ENCODE results near the gene H2AZ2.
"Not testable (repeated sequence)": the region's sequence is repeated elsewhere in the genome, so short reads cannot be mapped to it uniquely, and the experiment has no call there.

The H2AZ2 gene

GRCh38 chr7:44847920-44848634 lies at the start of gene H2AZ2:
Gene H2AZ2, minus strand, starts transcription at chr7:44848087. Its CDS starts 116 bp downstream, at chr7:44847971.
- peak; percentile 100 for DNase-seq

GRCh38 chr7:44897309-44897708 lies 49.4 kb upstream of the H2AZ2 start:
- peak; percentile 49 for DNase-seq

GRCh38 chr7:44894888-44895580 lies 47.1 kb upstream of the H2AZ2 start:
- no peak for DNase-seq

GRCh38 chr7:44893710-44894234 lies 45.9 kb upstream of the H2AZ2 start:
- no peak for DNase-seq

- no peak for DNase-seq
These were observed 43.9 kb upstream of the H2AZ2 start for GRCh38 chr7:44891791-44892190.

GRCh38 chr7:44891372-44891771 lies 43.5 kb upstream of the H2AZ2 start:
- no peak for DNase-seq

- no peak for DNase-seq
These were observed 41.3 kb upstream of the H2AZ2 start for GRCh38 chr7:44889086-44889781.

- no peak for DNase-seq
These were observed 39.4 kb upstream of the H2AZ2 start for GRCh38 chr7:44887293-44887692.

GRCh38 chr7:44885394-44886317 lies 37.8 kb upstream of the H2AZ2 start, which contains the start of gene PURB:
Gene PURB, minus strand, starts transcription at chr7:44885530. Its CDS starts 182 bp downstream, at chr7:44885348.
- DNase-seq, result peak; percentile 99

- peak; percentile 68 for DNase-seq
These were observed 36.9 kb upstream of the H2AZ2 start for GRCh38 chr7:44884621-44885393.

GRCh38 chr7:44883961-44884620 lies 36.2 kb upstream of the H2AZ2 start:
- DNase-seq, result no peak

GRCh38 chr7:44882899-44883298 lies 35.0 kb upstream of the H2AZ2 start:
- peak; percentile 39 for DNase-seq

GRCh38 chr7:44881610-44882009 lies 33.7 kb upstream of the H2AZ2 start:
- peak; percentile 78 for DNase-seq

GRCh38 chr7:44881066-44881600 lies 33.2 kb upstream of the H2AZ2 start:
- no peak for DNase-seq

- no peak for DNase-seq
These were observed 32.6 kb upstream of the H2AZ2 start for GRCh38 chr7:44880317-44881018.

- no peak for DNase-seq
These were observed 28.5 kb upstream of the H2AZ2 start for GRCh38 chr7:44876393-44876792.

GRCh38 chr7:44875241-44875640 lies 27.4 kb upstream of the H2AZ2 start:
- no peak for DNase-seq

GRCh38 chr7:44872787-44873186 lies 24.9 kb upstream of the H2AZ2 start:
- no peak for DNase-seq

- not testable (repeated sequence) for DNase-seq
These were observed 24.0 kb upstream of the H2AZ2 start for GRCh38 chr7:44871918-44872317.

GRCh38 chr7:44870780-44871179 lies 22.9 kb upstream of the H2AZ2 start:
- DNase-seq, result not testable (repeated sequence)
